Measurements from ENCODE around the gene ZNF648.

GRCh38 chr1:182110635-182111034, 49.1 kb upstream of the ZNF648 start:
- TF ChIP-seq CTCF (IDR thresholded peaks at IDR 0.05) (no peak), POLR2A (IDR thresholded peaks at IDR 0.05) (no peak), POLR2AphosphoS5 (IDR thresholded peaks at IDR 0.05; ENCODE audit: insufficient read depth in 1 of 2, low read depth in 1 of 2) (no peak)

Measured in vagina (tissue), 2 donors.